Stimulated activated CD4-positive, alpha-beta T cell treated with anti-CD3 and anti-CD28 coated beads, Interleukin-4, amount 100 ng/mL, for 1 hour (primary cell): Measurements from ENCODE around the gene GATA3.
"Not testable (repeated sequence)": the region's sequence is repeated elsewhere in the genome, so short reads cannot be mapped to it uniquely, and the experiment has no call there.

Source experiments
- DNase-seq: peaks from one replicate; pipeline ENCODE4 v3.0.0-alpha.2; 2020

Gene GATA3

DNA sequence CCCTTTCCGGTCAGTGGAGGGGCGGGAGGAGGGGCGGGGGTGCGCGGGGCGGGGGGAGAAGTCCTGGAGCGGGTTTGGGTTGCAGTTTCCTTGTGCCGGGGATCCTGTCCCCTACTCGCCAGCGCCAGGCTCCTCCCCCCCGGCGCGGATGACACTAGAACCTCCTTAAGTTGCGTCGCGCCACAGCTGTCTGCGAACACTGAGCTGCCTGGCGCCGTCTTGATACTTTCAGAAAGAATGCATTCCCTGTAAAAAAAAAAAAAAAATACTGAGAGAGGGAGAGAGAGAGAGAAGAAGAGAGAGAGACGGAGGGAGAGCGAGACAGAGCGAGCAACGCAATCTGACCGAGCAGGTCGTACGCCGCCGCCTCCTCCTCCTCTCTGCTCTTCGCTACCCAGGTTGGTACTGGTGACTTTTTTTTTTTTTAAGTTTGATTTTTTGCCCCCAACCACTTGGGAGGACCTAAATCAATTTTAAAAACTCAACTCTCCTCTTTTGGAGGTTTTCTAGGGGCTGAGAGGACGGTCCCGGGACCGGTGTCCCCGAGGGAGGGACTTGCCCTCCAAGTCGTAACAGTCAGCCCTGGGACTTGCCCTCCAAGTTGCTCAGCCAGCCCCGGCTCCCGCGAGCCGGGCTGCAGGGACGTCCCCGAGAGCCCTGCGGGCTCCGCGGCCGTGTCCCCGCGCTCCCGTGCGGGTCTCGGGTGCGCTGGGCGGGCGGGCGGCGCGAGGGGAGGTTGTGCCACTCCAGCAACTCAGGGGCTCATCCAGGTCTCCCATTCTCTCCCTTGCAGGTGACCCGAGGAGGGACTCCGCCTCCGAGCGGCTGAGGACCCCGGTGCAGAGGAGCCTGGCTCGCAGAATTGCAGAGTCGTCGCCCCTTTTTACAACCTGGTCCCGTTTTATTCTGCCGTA, at the start of gene GATA3:
Gene GATA3 (plus strand): TSS at position 195 of the 914 bp plus-strand sequence. CDS start 968 bp downstream, outside the sequence.
- peak; percentile 83 for DNase-seq

DNA sequence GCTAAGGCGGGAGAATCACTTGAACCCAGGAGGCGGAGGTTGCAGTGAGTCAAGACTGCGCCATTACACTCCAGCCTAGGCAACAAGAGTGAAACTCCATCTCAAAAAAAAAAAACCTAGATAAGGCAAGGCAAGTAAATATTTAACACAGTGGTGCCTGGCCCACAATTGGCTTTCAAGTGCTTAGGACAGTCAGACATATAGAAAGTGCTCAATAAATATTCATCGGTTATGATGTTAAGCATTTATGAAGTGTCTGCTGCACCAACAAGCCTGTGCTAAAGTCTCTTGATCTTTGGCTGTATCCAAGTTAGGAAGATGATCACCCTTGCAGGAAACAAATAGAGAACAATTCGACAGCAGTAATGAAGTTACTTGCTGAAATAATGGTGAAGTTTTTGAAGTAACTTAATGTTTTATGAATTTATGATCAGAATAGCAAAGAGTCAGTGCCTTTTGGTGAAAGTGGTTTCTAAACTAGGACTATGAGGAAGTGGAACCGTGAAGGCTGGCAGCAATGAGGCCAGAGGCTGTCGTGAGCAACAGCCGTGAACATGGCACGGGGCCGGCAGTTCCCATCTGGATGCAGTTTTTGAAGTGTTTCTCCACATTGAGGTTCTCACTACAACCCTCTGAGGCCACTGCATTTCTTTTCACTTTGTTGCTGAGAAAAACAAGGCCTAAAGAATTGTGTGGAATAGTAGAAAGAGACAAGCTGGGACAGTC, 48.1 kb upstream of the GATA3 start:
- no peak for DNase-seq

DNA sequence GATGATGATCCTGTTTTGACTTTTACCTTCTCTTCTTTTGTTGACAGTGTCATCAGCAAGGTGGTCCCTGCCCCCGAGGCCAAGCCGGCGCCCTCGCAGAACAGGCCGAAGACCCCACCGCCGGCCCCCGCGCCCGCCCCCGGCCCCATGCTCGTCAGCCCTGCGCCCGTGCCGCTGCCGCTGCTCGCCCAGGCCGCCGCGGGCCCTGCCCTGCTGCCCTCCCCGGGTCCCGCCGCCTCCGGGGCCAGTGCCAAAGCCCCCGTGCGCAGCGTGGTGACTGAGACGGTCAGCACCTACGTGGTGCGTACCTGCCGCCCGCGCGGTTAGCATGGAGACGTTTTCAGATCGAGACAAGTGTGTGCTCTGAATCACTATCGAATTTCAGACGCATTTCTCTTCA, 45.5 kb upstream of the GATA3 start:
- DNase-seq, result no peak

DNA sequence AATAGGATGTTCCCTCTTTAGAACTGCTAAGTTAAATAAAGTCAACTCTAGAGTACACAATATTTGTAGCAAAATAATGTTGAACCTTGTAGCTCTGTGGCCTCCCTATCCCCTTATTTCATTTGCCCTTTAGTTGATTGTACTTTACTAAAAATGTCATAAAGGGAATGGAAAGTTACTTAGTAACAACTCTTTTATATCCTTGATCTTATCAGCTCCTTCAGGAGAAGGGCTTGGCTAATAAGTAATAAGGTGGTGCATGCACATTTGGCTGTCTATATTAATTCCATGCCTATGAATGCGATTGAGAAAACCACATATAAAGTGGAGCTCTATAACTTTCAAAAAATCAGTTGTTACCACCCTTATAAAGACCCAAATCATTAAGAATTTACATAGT, 41.5 kb upstream of the GATA3 start:
- no peak for DNase-seq

DNA sequence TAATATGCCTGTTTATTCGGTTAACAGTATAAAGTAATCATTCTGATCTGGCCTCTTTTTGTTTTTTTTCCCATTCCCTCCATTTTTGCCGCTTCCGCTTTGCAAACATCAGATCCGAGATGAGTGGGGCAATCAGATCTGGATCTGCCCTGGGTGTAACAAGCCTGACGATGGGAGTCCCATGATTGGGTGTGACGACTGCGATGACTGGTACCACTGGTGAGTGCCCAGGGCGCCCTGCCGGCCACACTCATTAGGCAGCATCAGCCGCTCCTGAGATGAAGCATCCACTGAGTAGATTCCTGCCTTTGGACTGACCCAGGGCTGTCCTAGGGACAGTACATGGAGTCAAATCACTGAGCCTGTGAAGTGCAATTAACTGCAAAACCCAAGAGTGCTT, 40.9 kb upstream of the GATA3 start:
- no peak for DNase-seq

DNA sequence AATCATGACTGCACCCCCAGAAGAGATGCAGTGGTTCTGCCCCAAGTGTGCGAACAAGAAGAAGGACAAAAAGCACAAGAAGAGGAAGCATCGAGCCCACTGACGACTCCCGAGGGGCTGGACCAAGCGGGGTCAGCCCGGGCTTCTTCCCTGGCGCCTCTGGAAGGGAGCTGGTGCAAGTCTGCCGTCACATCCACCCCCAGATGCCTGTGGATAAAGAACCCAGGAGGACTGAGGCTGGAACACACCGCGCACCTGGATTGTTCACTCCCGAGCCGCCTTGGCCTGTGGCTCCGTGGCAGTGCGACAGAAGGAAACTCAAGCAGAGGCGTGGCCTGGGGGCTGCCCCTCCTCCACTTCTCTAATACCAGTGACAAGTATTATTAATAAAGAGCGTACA, 39.8 kb upstream of the GATA3 start:
- no peak for DNase-seq

DNA sequence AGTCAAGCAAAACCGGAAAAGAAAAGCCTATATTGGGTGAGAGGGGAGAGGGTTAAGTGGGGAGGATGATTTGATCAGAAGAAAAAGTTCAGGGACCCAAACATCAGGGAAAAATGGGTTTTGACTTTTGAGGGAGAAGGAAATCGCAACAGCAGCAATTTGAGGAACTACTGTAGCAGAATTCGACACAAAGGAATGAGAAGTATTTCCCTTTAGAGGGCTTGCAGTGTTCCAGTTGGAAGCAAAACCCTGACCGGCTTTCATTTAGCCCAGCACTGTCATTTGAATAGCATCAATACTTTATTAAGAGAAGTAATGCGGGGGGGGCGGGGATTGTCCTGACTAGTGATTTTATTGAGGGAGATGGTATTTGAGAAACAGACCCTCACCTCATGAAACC, 37.2 kb upstream of the GATA3 start:
- DNase-seq, result no peak

DNA sequence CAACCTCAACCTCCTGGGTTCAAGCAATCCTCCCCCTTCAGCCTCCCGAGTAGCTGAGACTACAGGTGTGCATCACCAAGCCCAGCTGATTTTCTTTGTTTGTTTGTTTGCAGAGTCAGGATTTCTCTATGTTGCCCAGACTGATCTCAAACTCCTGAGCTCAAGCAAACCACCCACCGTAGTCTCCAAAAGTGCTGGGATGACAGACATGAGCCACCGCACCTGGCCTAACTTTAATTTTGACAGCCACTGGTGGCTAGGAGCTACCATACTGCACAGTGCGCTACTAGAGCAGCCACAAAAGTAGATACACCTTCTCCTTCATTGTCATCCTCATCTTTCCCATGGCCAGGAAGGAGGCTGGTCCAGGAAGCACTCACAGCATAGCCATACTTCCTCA, 31.2 kb upstream of the GATA3 start:
- no peak for DNase-seq

DNA sequence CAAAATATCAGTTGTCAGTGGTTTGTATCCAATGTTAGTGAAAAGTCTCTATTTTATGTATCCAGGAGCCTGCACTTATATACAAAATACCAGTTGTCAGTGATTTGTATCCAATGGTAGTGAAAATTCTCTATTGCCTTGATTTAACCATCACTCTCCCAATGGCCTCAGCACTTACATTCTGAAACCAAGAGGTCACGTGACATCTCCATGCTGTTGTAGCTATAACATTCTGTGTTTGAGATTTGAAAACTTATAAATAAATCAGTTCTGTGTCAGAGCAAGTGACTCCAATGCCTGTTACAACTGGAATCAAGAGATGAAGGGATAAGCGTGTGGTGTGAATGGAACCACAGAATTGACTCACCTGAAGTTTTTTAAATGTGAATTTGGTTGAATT, 30.6 kb upstream of the GATA3 start:
- DNase-seq, result no peak

DNA sequence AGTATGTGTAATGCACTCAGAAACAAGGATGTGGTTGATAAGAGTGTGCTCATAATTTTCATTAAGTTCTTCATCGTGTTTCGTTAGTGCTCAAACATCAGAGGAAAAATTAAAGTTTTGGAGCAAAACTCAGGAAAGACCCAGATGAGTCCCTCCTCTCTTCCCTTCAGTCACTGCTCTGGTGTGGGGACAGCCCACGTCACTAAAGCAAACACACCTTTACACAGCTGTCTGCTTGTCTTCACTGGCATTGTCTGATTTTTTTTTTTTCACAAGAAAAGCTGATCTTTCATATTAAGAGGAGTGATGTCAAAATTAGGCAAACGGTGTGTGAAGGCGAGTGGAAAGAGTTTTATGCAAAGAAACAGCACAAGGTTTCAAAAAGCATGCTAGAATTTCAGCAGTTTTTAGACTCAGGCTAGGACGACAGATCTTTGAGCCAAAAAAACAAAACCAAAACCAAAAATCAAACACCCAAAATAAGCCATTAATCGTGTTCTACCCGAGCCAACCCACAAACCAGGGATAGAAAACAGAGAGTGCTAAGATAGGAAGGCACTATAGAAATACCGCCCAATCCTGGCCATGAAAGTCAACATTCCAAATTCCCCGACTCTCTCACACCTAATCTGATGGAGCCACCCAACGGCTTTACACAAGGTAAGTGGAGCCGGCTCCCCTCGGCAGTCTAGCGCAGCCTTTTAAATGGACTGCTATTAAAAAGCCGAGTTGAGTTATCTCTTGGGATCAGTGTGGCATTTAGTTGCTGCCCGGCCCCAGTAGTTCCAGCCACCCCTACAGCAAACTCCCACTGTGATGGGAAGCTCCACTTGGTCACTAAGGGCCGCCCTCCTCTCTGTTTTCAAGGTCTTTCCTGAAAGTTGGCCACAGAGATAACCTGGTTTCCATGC, 27.9 kb upstream of the GATA3 start:
- DNase-seq, result no peak

DNA sequence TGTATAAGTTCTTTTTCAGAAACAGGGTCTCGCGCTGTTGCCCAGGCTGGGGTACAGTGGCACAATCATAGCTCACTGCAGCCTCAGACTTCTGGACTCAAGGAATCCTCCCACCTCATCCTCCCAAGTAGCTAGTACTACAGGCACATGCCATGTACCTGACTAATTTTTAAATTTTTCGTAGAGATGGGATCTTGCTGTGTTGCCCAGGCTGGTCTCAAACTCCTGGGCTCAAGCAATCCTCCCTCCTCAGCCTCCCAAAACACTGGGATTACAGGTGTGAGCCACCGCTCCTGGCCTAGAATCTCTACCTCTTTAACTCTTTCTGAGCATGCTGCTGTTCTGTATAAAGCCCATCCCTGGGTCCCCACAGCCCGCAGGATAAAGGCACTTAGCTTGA, 23.3 kb upstream of the GATA3 start:
- not testable (repeated sequence) for DNase-seq

DNA sequence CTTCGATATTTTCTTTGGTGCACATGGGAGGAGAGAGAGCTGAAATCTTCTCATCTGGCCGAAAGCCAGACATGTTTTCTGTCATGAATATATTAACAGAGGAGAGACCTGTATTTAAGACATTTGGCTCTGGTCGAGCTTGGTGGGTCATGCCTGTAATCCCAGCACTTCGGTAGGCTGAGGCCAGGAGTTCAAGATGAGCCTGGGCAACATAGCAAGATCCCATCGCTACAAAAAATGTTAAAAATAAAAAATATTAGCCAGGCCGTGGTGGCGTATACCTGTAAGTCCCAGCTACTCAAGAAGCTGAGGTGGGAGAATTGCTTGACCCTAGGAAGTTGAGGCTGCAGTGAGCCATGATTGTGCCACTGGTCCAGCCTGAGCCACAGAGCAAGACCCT, 21.9 kb upstream of the GATA3 start:
- DNase-seq, result no peak

DNA sequence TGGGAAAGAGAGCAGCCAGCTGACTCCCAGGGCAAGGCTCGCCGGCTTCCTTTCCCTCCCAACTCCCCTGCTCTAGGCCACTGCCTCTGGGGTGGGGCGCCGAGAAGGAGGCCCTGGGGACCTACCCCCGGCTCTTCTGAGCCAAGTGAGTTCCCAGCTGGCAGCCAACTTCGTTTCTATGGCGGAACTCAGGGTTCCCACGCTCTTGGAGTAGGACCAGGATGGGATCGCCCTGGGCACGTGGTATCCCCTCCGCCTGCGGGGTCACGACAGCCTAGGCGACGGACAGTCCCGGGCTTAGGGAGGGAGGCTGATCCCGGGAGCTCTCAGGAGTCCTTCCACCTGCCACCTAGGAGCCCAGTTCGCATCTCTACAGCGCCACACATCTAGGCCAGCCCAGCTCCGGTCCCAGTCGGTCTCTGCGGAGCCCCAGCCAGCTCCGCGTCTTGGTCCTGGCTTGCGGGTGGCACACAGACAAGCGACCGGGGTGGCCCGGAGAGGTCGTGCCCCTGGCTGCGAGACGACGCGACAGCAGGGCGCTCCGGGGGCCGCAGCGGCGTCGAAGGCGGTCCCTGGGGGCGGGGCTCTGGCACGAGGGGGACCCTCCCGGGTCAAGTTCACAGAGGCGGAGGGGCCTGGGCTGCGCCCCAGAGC, 20.5 kb upstream of the GATA3 start:
- no peak for DNase-seq

DNA sequence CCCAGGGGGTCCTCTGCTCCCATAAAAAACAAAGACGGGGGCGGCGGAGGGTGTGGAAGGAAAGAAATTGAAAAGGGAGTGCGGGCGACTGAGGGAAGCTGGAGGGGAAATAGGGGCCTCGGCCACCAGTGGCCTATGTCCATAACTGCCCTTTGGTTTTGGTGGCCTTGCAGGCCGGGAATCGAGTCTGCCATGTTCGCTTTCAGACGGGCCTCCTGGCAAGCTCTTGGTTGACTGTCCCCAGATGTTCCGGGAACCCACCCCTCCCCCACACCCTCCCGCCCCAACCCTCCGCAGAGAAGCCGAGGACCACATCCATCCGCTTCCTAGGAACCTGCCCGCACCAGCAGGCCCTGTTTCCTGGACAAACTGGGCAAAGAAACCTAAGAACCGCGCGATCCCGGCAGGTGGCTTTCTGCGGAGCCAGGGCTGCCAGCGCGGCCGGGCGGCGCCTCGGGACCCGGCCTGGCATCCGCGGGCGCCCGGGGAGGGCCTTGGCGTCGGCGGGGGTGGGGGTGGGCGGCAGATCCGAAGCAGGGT, 20.0 kb upstream of the GATA3 start:
- DNase-seq, result no peak

DNA sequence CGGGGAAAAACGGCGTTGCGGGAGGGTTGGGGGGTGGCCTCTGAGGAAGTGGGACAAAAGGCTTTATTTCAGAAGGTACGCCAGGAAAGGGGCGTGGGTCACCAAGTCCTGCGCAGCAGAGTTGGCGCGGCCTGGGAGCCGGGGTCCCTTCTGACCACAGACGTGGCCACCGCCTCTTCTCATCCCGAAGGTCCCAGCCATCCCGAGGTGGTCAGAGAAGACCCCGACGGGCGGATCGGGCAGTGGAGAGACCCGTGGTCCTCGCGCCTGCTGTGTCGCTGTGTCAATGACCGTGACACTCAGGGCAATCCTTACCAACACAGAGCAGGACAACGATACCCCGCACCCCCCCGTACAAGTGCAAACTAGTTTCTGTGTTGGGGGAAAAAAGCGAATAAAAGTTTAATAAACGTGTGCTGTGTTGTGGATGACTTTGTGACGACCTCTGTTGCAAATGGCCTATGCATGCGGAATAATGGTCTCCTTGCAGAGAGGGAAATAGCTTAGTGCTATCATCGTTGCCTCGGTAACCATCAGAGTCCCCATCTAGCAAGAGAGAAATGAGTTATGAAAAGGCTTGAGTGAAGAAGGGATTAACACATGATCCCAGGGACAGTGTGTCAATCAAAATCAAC, 19.4 kb upstream of the GATA3 start:
- no peak for DNase-seq

DNA sequence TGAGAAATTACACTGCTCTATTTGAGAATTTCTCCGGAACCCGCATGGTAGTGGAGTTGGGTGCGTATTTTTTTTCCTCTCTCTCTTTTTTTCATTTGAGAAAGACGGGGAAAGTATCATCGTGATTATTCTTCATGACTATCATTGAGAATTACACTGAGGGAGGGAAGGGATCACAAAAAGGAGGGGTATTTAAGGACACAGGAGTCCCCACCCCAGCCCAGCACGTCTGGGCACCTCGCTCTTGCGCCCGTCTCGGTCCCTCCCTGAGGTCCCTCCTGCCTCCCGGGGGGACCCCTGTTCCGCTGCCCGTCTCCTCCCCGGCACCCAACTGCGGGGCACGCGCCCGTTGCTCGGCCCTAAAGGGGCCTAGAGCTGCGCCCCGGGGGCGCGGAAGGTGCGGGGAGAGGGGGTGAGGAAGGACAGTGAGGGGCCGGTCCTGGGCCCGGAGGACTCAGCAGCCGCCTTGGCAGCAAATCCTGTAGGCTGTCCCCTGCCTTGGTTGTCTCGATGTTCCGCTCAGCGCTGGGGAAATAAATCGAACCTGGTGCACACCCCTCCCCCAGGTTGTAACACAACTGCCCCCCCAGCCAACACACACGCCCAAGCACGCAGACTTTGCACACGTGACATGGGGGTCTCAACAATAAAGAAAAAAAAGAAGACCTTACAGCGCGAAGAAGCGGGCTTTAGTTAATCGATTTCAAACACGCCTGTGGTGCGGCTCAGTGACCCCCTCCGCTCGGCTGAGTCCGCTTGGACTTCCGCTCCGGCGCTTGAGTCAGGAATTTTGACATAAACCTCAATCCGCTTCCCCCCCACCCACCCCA, 18.6 kb upstream of the GATA3 start:
- no peak for DNase-seq

DNA sequence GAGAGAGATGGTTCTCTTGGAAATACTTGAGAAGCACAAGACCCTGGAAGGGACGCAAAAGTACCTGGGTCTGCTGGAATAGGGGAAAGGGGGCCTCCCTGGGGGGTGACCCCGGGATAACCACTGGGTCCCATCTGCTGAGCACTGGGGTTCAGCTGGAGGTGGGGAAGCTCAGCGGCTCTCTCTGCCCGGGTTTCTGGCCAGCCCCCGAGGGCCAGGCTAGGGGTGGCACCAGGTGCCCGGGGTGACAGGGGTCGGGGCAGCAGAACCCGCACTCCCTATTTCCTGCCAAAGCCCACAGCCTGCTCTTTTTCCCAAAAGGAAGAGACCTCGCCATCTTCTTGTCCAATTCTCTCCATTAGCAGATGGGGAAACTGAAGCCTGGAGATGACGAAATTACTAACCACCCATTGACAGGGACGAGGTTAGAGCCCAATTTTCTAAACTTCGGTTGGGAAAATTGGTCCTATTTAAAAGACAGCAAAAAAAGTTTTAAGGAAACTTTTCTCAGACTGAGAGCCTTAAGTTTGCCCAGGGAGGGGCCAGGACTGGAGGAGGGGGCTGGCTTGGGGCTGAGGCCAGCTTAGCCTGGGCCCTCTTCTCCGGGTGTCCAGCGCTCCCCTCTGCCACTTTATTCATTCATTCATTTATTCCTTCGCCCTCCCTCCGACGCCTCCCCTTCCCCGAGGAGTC, 17.8 kb upstream of the GATA3 start:
- DNase-seq, result no peak

DNA sequence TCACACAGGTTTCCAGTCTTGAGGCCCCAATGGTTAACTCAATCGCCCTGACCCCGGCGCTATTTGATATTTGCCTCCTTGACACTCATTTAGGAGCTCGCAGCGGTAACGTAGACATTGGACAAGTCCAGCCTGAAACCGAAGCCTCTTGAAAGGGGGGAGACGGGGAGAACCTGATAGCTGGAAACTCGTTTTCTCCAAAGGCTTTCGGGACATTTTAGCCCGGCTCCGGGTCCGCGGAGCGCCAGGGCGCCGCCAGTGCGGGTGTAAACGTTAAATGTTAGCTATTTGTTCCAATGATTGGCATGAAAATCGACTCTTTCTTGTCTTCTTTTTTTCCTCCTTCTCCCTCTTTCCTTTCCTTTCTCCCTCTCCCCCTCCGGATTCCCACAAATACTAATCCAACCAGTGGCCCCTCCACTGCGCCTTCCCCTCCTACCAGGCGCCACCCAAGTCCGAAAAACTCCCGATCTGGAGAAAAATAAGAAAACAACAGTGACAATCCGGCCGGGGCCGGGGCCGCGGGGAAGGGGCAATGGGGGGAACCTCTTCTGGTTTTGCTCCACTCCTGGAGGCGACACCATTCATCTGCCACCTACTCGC, 17.2 kb upstream of the GATA3 start:
- no peak for DNase-seq

DNA sequence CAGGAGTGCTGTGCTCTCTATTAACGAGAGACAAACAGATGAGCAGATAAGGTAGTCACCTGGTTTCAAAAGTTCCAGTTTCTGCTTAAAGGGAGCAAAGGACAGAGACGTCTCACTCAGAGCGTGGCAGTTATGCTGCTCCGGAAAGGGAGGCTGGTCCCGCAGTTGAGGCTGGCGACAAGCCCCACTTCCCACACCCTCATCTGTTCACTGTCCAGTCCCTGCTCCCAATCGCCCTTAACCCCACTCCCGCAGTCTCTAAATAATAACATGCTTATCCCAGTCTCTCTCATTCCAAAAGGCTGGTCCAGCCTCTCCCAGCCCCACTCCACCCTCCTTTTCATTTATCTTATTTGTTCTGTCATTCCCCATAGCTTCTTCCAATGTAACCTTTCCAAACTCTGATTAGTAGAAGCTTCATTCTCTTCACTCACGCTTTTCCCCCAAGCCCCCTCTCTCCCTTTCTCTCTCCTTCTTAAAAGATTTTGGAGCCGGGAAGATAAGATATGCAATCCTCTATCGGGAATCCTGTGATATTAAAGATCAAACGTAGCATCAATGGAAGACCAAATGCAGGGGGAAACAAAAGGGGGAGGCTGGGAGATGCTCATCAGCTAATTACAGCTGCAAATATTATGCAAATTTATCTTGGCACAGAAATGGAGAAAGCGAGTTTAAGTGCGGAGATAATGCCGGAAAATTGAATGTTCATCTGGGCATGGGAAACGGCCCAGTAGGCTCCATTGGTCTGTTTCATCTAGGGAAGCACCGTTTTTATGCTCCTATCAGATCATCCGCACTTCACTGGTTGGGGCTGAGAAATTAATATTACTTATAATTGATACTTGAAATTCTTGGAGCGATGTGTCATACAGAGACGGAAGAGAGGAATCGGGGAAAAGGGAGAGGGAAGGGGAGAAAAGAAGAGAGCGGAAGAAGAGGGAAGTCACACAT, 16.3 kb upstream of the GATA3 start:
- DNase-seq, result no peak
